ENCODE results near the gene GSE1. TPM values are rescaled to one million over a fixed set of nuclear protein-coding genes. Genes with fewer than 3 reads are reported as not detected.

Gene GSE1
- total RNA-seq, 1 donor from 2014 or later: 12.9 TPM

DNA sequence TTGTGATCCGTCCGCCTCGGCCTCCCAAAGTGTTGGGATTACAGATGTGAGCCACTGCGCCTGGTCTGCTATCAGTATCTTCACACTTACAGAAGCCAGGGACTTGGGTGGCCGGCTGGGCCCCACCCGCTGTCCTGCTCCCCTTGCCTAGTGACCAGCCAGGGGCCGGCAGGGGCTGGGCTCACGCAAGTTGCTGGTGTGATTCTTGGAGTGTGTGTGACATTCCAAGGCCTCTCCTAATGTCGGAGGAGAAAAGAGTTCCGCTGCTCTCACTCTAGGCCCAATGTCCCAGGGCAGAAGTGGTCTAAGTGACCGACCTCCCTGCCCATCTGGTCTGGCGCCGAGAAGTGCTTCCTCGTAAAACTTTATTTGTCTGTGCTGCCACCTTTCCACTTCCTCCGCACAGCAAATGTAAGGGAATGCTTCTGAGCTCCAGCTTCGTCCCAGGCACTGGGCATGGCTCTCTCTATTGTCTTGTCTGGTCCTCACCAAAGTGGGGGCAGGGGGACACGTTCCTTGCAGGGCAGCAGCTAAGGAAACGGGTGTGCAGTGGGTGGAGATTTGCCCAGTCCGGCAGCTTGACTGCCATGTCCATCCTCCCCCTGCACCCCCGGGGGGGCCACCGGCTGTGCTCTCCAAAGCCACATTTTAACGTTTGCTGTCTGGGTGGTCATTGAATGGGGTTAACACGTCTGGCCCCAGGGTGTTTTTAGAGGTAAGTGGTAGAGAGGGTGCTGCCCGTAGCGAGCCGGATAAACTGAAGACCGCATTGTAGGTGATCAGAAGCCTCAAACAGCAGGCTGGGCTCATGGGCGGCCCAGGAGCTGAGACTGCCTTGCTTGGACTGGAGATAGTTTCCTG lies 7.8 kb upstream of the GSE1 start:
- Histone ChIP-seq H3K4me3 (ENCODE audit: low read depth, low read length) (no peak overlapping the region), H3K27me3 (ENCODE audit: control insufficient read depth, insufficient read depth, low read length) (peaks cover 5% of the 10 kb centered on the region), H3K36me3 (ENCODE audit: control insufficient read depth, insufficient read depth, low read length) (no peaks in the 10 kb centered on the region)
- FAIRE-seq (peak; percentile 23), DNase-seq (ENCODE audit: low read depth) (no peak)
- no peak for TF ChIP-seq CTCF (IDR thresholded peaks at IDR 0.05; ENCODE audit: insufficient read depth, low read length, severe bottlenecking)

- Histone ChIP-seq H3K27me3 (ENCODE audit: control insufficient read depth, insufficient read depth, low read length) (peaks cover 5% of the 10 kb centered on the region), H3K4me3 (ENCODE audit: low read depth, low read length) (no peak overlapping the region), H3K36me3 (ENCODE audit: control insufficient read depth, insufficient read depth, low read length) (no peaks in the 10 kb centered on the region)
- FAIRE-seq (no peak), DNase-seq (ENCODE audit: low read depth) (no peak)
- TF ChIP-seq CTCF (IDR thresholded peaks at IDR 0.05; ENCODE audit: insufficient read depth, low read length, severe bottlenecking): no peak
Measured at GRCh38 chr16:85605912-85606841, 6.9 kb upstream of the GSE1 start.

DNA sequence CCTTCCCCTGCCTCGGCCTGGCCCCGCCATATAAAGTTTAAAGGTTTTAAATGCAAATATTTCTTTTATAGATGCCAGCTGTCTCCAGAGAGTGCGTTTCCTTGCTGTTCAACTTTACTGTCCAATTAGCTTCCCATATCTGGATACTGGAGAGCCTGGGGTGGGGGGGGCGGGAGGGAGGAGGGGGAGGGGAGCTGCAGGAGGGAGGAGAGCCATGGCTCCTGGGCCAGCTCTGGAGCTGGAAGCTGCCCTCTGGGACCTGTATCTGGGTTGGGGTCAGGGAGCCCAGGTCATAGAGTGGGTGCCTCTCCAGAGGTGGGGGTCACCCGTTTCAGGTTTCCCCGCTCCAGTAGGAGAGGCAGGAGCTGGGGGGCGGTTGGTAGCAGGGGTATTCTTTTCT lies 6.2 kb upstream of the GSE1 start:
- Histone ChIP-seq H3K27me3 (ENCODE audit: control insufficient read depth, insufficient read depth, low read length) (peaks cover 5% of the 10 kb centered on the region), H3K4me3 (ENCODE audit: low read depth, low read length) (no peak overlapping the region), H3K36me3 (ENCODE audit: control insufficient read depth, insufficient read depth, low read length) (no peaks in the 10 kb centered on the region)
- no peak for DNase-seq (ENCODE audit: low read depth)
- no peak for TF ChIP-seq CTCF (IDR thresholded peaks at IDR 0.05; ENCODE audit: insufficient read depth, low read length, severe bottlenecking)
- FAIRE-seq: no peak

GRCh38 chr16:85607321-85607765 lies 5.8 kb upstream of the GSE1 start:
- FAIRE-seq: no peak
- TF ChIP-seq CTCF (IDR thresholded peaks at IDR 0.05; ENCODE audit: insufficient read depth, low read length, severe bottlenecking): no peak
- Histone ChIP-seq H3K36me3 (ENCODE audit: control insufficient read depth, insufficient read depth, low read length) (no peaks in the 10 kb centered on the region), H3K27me3 (ENCODE audit: control insufficient read depth, insufficient read depth, low read length) (peaks cover 5% of the 10 kb centered on the region), H3K4me3 (ENCODE audit: low read depth, low read length) (no peak overlapping the region)
- DNase-seq (ENCODE audit: low read depth): no peak

DNA sequence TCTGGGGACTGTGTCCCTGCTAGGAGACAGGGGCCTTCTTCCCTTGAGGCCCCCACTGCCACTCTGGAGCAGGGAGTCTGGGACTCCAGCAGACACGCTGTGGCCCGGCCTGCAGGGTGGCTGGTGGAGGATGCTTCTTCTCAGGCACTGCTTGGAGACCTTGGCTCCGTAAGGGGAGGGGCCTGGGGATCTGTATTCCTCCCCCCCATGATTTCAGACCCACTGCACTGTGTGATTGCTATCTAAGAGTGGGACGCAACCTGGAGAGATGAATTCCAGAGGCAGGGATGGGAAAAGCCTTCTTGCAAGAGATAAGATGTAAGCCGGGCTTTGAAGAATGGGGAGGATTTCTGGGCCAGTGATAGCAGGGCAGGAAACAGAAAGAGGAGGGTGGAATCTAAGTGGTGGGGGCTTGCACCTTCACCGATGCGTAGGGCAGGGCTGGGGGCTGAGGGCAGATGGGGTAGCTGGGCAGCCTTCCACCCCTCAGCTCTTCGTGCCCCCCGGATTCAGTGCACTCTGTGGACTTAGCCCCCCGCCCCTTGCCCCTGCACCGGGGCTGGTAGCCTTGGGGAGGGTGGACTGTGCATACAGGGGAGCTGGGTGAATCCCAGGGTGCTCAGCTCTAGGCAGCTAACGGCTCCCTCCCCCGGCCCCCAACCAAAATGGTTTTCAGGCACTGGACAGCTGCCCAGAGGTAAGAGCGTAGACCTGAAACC lies 5.2 kb upstream of the GSE1 start:
- no peak for TF ChIP-seq CTCF (IDR thresholded peaks at IDR 0.05; ENCODE audit: insufficient read depth, low read length, severe bottlenecking)
- no peak overlapping the region for H3K4me3 ChIP-seq (ENCODE audit: low read depth, low read length)
- H3K27me3 ChIP-seq (ENCODE audit: control insufficient read depth, insufficient read depth, low read length): peaks cover 5% of the 10 kb centered on the region
- no peaks in the 10 kb centered on the region for H3K36me3 ChIP-seq (ENCODE audit: control insufficient read depth, insufficient read depth, low read length)
- no peak for DNase-seq (ENCODE audit: low read depth)
- no peak for FAIRE-seq
